ENCODE measurements around the gene PLPP7.
A peak's percentile ranks its signal among the peaks of the same experiment; 100 is the strongest.
"Not testable (repeated sequence)": the region's sequence is repeated elsewhere in the genome, so short reads cannot be mapped to it uniquely, and the experiment has no call there.

The PLPP7 gene

GRCh38 chr9:131329241-131329641, 39.7 kb downstream of the PLPP7 start:
- DNase-seq (ENCODE audit: low read depth in 3 of 3, low spot score in 1 of 3) = no peak

GRCh38 chr9:131330814-131331600, 41.5 kb downstream of the PLPP7 start:
- DNase-seq (ENCODE audit: low read depth in 3 of 3, low spot score in 1 of 3) = no peak

GRCh38 chr9:131331996-131332395, 42.5 kb downstream of the PLPP7 start:
- DNase-seq (ENCODE audit: low read depth in 3 of 3, low spot score in 1 of 3) = not testable (repeated sequence)

GRCh38 chr9:131333771-131334628, 44.5 kb downstream of the PLPP7 start:
- DNase-seq (ENCODE audit: low read depth in 3 of 3, low spot score in 1 of 3) = no peak

- DNase-seq (ENCODE audit: low read depth in 3 of 3, low spot score in 1 of 3) = no peak
Measured at GRCh38 chr9:131334629-131335367, 45.3 kb downstream of the PLPP7 start.

GRCh38 chr9:131335368-131335755, 45.8 kb downstream of the PLPP7 start:
- DNase-seq (ENCODE audit: low read depth in 3 of 3, low spot score in 1 of 3) = no peak

- DNase-seq (ENCODE audit: low read depth in 3 of 3, low spot score in 1 of 3) = no peak
Measured at GRCh38 chr9:131337131-131337848, 47.8 kb downstream of the PLPP7 start.

- DNase-seq (ENCODE audit: low read depth in 3 of 3, low spot score in 1 of 3) = not testable (repeated sequence)
Measured at GRCh38 chr9:131339212-131339611, 49.7 kb downstream of the PLPP7 start.

GRCh38 chr9:131344931-131345535, 55.5 kb downstream of the PLPP7 start:
- DNase-seq (ENCODE audit: low read depth in 3 of 3, low spot score in 1 of 3) = not testable (repeated sequence)

- no peak for DNase-seq (ENCODE audit: low read depth in 3 of 3, low spot score in 1 of 3)
Measured at GRCh38 chr9:131346559-131346958, 57.0 kb downstream of the PLPP7 start.

- DNase-seq (ENCODE audit: low read depth in 3 of 3, low spot score in 1 of 3) = no peak
Measured at GRCh38 chr9:131347376-131348020, 58.0 kb downstream of the PLPP7 start.

- DNase-seq (ENCODE audit: low read depth in 3 of 3, low spot score in 1 of 3) = no peak
Measured at GRCh38 chr9:131348631-131349521, 59.4 kb downstream of the PLPP7 start.

GRCh38 chr9:131349522-131349880, 60.0 kb downstream of the PLPP7 start:
- no peak for DNase-seq (ENCODE audit: low read depth in 3 of 3, low spot score in 1 of 3)

- DNase-seq (ENCODE audit: low read depth in 3 of 3, low spot score in 1 of 3) = peak; percentile 67 to 83 (median 75)
Measured at GRCh38 chr9:131349881-131350563, 60.5 kb downstream of the PLPP7 start.

- DNase-seq (ENCODE audit: low read depth in 3 of 3, low spot score in 1 of 3) = not testable (repeated sequence)
Measured at GRCh38 chr9:131356479-131356878, 67.0 kb downstream of the PLPP7 start.

- DNase-seq (ENCODE audit: low read depth in 3 of 3, low spot score in 1 of 3) = no peak
Measured at GRCh38 chr9:131358556-131358955, 69.0 kb downstream of the PLPP7 start.
